ENCODE data around the gene PDGFB. TPM values are rescaled to one million over a fixed set of nuclear protein-coding genes. Genes with fewer than 3 reads are reported as not detected.

Gene PDGFB
- total and polyA plus RNA-seq, 2 experiments from 2014 or later, result 2.2 to 8.0 TPM

DNA sequence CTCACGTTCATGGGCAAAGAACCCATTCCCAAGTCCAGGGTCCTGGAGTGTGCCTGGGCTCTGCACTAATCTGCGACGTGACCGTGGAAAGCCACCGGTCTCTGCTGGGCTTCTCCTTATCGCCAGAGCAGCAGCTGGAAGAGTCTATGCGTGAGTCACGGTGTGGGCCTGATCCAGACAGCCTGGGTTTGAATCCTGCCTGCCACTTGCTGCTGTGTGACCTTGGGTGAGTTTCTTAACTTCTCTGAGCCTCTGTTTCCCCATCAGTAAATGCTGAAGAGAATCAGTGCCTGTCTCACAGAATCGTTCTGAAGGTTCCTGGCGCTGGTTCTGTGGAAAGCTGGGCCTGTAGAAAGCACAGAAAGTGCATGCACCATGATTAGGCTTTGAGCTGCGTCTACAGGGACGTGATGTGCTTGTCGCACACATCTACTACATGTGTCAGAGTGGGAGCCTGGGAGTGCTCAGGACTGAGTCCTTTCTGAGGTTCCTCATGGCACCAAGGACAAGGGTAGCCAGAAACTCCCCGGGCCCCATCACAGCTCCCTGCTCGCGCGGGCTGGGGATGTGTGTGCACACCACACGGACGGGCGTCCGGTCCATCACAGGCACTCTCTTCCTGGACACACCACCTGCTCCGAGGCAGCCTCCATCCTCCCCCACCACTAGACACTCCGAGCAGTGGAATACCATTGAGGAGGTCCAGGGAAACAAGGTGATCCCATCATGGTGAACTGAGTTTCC, 20.5 kb upstream of the PDGFB start (continued):
- no peak for TF ChIP-seq ZNF462 (CRISPR knock-in tag; IDR thresholded peaks at IDR 0.05)
- TF ChIP-seq STAT1 (IDR thresholded peaks at IDR 0.05; ENCODE audit: unreplicated experiment), result no peak
- TF ChIP-seq EZH2phosphoT487 (IDR thresholded peaks at IDR 0.05; ENCODE audit: unreplicated experiment), result no peak

DNA sequence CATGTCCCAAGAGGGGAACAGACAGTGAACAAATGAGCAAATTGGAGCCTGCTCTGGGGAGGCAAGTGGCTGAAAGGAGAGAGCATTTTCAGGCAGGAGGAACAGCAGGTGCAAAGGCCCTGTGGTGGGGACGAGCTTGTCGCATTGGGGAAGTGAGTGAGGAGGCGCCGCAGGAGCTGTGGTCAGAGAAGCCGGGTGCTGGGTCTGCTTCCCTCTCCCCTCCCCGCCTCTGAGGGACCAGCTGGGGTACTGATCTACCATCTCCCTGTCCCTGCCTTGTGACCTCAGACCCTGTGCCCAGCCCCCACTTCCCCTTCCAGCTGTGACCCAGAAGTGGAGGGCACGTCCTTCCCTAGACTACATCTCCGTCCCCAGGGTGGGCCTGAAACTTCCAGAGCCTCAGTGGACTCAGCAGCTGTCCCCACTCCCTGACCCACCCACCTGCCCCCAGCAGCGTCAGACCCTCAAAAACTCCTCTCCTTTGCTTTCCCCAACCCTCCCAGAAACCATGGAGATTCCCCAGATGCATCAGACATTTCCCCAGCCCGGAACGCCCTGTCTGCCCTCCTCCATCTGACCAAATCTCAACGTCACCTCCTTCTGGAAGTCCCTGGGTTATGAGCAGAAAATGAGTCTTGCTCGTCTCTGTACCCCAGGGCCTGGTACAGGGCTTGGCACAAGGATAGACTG, 19.7 kb upstream of the PDGFB start:
- no peak overlapping the region for H3K27ac Mint-ChIP-seq
- H3K36me3 Mint-ChIP-seq (ENCODE audit: low read depth), result peaks cover 4% of the 10 kb centered on the region; the same call in 1 of the 3 replicates
- Histone ChIP-seq H3K9me2 (ENCODE audit: insufficient read depth) (no peaks in the 10 kb centered on the region), H4K20me1 (replicated peaks; ENCODE audit: insufficient read depth) (no peaks in the 10 kb centered on the region), H3K36me3 (ENCODE audit: insufficient read depth) (no peaks in the 10 kb centered on the region), H3K4me1 (ENCODE audit: insufficient read depth) (no peaks in the 10 kb centered on the region), H3F3A (replicated peaks; ENCODE audit: low read depth) (no peaks in the 10 kb centered on the region), H3K79me2 (replicated peaks; ENCODE audit: insufficient read depth) (no peaks in the 10 kb centered on the region), H3K27me3 (ENCODE audit: insufficient read depth) (no peaks in the 10 kb centered on the region), H2AFZ (no peak overlapping the region), H3K27ac (ENCODE audit: low read depth) (no peak overlapping the region), H3K4me3 (no peak overlapping the region), H3K4me2 (no peak overlapping the region)
- peaks cover 9% of the 10 kb centered on the region; the same call in 2 of the 3 replicates for H3K4me1 Mint-ChIP-seq
- H3K4me3 Mint-ChIP-seq, result no peak overlapping the region
- ATAC-seq (no peak), DNase-seq (ENCODE audit: low spot score) (no peak)
- H3K27me3 Mint-ChIP-seq (ENCODE audit: insufficient read depth, low read depth, poor library complexity), result peaks cover 15% of the 10 kb centered on the region
- H3K9me3 Mint-ChIP-seq, result peaks cover 10% of the 10 kb centered on the region
- TF ChIP-seq REST (IDR thresholded peaks at IDR 0.05; ENCODE audit: unreplicated experiment), result no peak
- TF ChIP-seq, protein P1, sequence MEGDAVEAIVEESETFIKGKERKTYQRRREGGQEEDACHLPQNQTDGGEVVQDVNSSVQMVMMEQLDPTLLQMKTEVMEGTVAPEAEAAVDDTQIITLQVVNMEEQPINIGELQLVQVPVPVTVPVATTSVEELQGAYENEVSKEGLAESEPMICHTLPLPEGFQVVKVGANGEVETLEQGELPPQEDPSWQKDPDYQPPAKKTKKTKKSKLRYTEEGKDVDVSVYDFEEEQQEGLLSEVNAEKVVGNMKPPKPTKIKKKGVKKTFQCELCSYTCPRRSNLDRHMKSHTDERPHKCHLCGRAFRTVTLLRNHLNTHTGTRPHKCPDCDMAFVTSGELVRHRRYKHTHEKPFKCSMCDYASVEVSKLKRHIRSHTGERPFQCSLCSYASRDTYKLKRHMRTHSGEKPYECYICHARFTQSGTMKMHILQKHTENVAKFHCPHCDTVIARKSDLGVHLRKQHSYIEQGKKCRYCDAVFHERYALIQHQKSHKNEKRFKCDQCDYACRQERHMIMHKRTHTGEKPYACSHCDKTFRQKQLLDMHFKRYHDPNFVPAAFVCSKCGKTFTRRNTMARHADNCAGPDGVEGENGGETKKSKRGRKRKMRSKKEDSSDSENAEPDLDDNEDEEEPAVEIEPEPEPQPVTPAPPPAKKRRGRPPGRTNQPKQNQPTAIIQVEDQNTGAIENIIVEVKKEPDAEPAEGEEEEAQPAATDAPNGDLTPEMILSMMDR (conservative IDR thresholded peaks at IDR 0.05; ENCODE audit: low read depth in 2 of 2), result no peak; a peak in 1 of 4 replicates
- no peak for TF ChIP-seq NANOG (IDR thresholded peaks at IDR 0.05; ENCODE audit: borderline replicate concordance)
- TF ChIP-seq CREB1 (CRISPR knock-in tag; IDR thresholded peaks at IDR 0.05; ENCODE audit: low read depth), result no peak
- TF ChIP-seq ZNF331 (CRISPR knock-in tag; IDR thresholded peaks at IDR 0.05; ENCODE audit: low read depth), result no peak

Measured in GM23338 (cell line).